Small intestine (tissue), 7 donors: ENCODE data around the gene GRAPL. TPM values are rescaled to one million over a fixed set of nuclear protein-coding genes. Genes with fewer than 3 reads are reported as not detected.
A peak's percentile ranks its signal among the peaks of the same experiment; 100 is the strongest.
"Not testable (repeated sequence)": the region's sequence is repeated elsewhere in the genome, so short reads cannot be mapped to it uniquely, and the experiment has no call there.

Experiments used
- DNase-seq, 2 donors: peaks; one replicate each; pipeline versions ENCODE4 v3.0.0 to v3.0.0-alpha.2; 2013
- FAIRE-seq: peaks from 2 replicates; lab custom pipeline; 2012; peaks lifted over from hg19 to GRCh38; lab: Jason Lieb, UNC
- H3K27ac ChIP-seq, 3 donors: one replicate each; pipeline ENCODE4 v1.5.1; 2013; ENCODE audit warnings: low read length in 2 of 3, mild to moderate bottlenecking in 2 of 3, control low read depth in 1 of 3, inconsistent platforms in 1 of 3, low read depth in 1 of 3, moderate library complexity in 1 of 3
- H3K27me3 ChIP-seq, 3 donors: one replicate each; pipeline ENCODE4 v1.6.1; 2013; ENCODE audit warnings: low read length in 3 of 3, inconsistent platforms in 1 of 3; ENCODE audit not compliant: control insufficient read depth in 3 of 3, insufficient read depth in 3 of 3
- H3K36me3 ChIP-seq, 3 donors: one replicate each; pipeline ENCODE4 v1.6.1; 2013; ENCODE audit warnings: low read length in 3 of 3, inconsistent platforms in 1 of 3, low read depth in 1 of 3, mild to moderate bottlenecking in 1 of 3, moderate library complexity in 1 of 3; ENCODE audit not compliant: control insufficient read depth in 3 of 3, insufficient read depth in 2 of 3
- H3K4me1 ChIP-seq, 3 donors: one replicate each; pipeline ENCODE4 v1.6.1; 2013; ENCODE audit warnings: low read length in 2 of 3, inconsistent platforms in 1 of 3, low read depth in 1 of 3, mild to moderate bottlenecking in 1 of 3, moderate library complexity in 1 of 3; ENCODE audit not compliant: control insufficient read depth in 3 of 3, insufficient read depth in 2 of 3
- H3K4me3 ChIP-seq, 3 donors: one replicate each; pipeline ENCODE4 v1.5.1; 2013; ENCODE audit warnings: low read length in 3 of 3, control low read depth in 1 of 3, inconsistent platforms in 1 of 3, low read depth in 1 of 3, mild to moderate bottlenecking in 1 of 3, moderate library complexity in 1 of 3
- H3K9me3 ChIP-seq, 2 donors: one replicate each; pipeline ENCODE4 v1.6.1; 2013; ENCODE audit warnings: low read depth in 1 of 2, low read length in 1 of 2; ENCODE audit not compliant: control insufficient read depth in 2 of 2, insufficient read depth in 1 of 2
- WGBS, 3 donors: extraction: QIAGEN DNeasy Blood & Tissue Kit; methylation state at CpG; one replicate each; pipeline ENCODE4 v1.1.7; 2013; 5-methylcytosine and 5-hydroxymethylcytosine counted together
- polyA plus RNA-seq, 4 donors: library from polyadenylated mRNA; stranded (reverse) in 3 of 4; unstranded in 1 of 4; fragments of 200-250 nt in 3 of 4; fragments of 120-200 nt in 1 of 4; gene quantifications; one replicate each; pipeline versions ENCODE4 v1.2.1 to v1.2.3, GENCODE V29; 2013
- donor health status: healthy with polysubstance abuse.
- donor health status: control.
- donor health status: control.
- donor health status: Bipolar disorder and iron deficiency.
- donor health status: healthy.

Gene GRAPL
- polyA plus RNA-seq, 4 donors: 2.6 to 3.9 TPM; not detected in 2

DNA sequence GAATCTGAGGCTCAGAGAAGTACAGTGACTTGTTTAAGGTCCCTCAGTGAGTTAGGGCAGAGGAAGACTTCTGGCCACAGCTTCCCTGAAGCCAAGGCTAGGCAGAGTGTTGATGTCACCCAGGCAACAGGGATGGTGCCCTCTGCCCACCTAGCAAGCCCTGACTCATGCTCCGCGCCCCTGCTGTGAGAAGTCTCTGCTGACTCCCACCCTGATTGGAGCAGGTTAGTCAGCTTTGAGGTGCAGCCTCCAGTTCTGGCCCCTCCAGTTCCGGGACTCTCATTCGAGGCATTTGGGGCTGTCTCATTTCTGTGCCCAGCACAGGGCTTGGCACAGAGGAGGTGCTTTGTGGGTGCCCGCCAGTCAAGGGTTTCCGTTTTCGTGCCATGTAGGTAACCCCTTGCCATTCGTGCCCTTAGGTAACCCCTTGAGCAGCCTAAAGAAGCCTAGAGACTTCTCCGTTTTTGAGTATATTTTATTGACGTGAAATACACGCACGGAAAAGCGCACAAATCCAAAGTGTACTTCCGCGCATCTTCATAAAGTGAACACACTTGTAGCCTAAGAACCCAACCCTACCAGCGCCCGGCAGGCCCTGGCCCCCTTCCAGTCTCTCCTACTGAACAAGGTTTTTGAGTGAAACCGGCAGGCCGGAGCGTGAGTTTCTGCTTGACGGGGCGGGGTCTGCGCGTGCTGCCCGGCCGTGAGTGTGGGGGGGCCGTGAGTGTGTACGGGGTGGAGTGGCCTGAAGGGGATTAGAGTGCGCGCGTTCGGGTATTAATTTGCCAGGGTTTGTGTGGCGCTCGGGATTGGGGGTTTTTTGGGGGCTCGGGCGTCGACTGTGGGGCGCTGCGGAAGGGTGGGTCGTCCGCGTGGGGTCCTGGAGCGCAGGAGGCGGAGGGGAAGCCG lies 16.9 kb upstream of the GRAPL start:
- not testable (repeated sequence) for FAIRE-seq, H3K9me3 ChIP-seq, H3K4me1 ChIP-seq, DNase-seq, H3K27me3 ChIP-seq, H3K36me3 ChIP-seq, H3K27ac ChIP-seq
- WGBS, 3 donors: 0% methylated on average over 1 of the region's 45 CpGs; no CpG with 5 or more reads in 2 of the 3 donors
- peak overlapping the region in 1 of 3 donors; percentile 19 for H3K4me3 ChIP-seq

DNA sequence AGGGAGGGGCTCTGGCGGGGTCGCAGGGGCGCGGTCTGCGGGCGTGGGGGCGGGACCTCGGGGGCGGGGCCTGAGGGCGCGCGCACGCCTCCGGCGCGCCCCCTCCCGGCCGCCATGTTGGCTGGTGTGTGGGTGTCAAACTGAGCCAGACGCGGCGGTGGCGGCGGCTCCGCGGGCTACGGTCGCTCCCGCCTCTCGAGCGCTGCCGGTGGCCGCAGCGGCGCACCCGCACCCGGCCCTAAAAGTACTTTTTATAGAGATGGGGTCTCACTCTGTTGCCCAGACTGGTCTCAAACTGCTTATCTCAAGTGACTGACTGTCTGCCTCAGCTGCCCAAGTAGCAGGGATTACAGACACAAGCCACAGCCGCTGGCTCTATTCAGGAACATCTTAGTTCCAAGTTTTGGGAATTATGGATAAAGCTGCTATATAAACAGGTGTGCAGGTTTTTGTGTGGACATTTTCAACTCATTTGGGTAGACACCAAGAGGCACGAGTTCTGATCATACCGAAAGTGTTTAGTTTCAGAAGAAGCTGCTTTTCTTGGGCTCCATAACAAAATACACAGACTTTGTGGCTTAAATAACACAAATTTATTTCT lies 16.2 kb upstream of the GRAPL start:
- WGBS, 3 donors: 0 to 1% (median 0%) methylated on average over 19 to 39 of the region's 39 CpGs
- H3K36me3 ChIP-seq, H3K9me3 ChIP-seq: not testable (repeated sequence)

DNA sequence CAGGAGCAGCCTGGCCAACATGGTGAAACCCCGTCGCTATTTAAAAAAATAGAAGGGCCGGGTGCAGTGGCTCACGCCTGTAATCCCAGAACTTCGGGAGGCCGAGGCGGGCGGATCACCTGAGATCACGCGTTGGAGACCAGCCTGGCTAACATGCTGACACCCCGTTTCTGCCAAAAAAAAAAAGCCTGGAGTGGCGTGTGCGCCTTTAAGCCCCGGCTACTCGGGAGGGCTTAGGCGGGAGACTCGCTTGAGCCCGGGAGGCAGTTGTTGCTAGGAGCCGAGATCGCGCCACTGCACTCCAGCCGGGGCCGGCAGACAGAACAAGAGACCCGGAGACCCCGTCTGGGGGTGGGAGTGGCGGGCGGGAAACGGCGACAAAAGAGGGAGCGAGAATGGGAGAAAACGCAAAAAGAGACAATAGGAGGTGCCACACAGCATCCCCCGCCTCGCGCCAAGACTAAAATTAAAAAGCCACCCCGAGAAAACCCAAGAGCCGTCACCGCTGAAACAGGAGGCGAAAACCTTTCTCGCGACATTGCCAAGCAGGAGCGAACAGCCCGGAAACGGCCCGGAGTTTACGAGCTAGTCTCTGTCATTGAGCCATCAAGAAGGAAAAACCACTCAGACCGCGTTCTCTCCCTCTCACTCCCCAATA lies 15.5 kb upstream of the GRAPL start:
- not testable (repeated sequence) for H3K9me3 ChIP-seq, H3K27me3 ChIP-seq, FAIRE-seq, H3K36me3 ChIP-seq, H3K4me1 ChIP-seq
- whole genome bisulfite sequencing, 3 donors: 0 to 1% (median 1%) methylated on average over 21 to 30 of the region's 47 CpGs
- Histone ChIP-seq H3K27ac (peak overlapping the region in 2 of 3 donors; percentile 38 to 55), H3K4me3 (peak overlapping the region in 1 of 3 donors; percentile 20)
- DNase-seq: peak in 1 of 2 donors; percentile 26

More for the DNA sequence above, 16.2 kb upstream of the GRAPL start:
- not testable (repeated sequence) for H3K27me3 ChIP-seq, H3K4me1 ChIP-seq, FAIRE-seq
- H3K27ac ChIP-seq: peak overlapping the region in 2 of 3 donors; percentile 70 to 79
- H3K4me3 ChIP-seq: peak overlapping the region in 2 of 3 donors; percentile 19 to 42
- peak in 1 of 2 donors; percentile 47 for DNase-seq

DNA sequence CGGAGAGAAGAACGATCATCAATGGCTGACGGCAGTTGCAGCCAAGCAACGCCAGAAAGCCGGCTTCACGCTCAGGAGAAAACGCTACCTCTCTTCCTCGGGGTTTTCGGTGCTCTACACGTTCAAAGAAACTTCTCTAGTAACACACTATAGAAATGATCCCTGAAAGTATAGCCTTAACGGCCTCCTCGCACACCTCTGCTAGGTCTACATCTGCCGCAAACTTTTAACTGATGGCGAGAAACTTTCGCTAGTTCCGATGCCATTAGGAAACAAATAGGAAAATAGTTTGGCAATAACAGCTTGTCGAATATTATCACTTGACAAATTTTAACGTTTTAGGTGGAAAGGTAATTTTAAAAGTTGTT lies 14.9 kb upstream of the GRAPL start:
- H3K27me3 ChIP-seq, H3K9me3 ChIP-seq, H3K4me3 ChIP-seq, FAIRE-seq, H3K36me3 ChIP-seq, H3K27ac ChIP-seq, H3K4me1 ChIP-seq: not testable (repeated sequence)
- DNase-seq: peak in 1 of 2 donors; percentile 4
- WGBS, 3 donors: 0% methylated on average over 5 to 6 of the region's 18 CpGs

DNA sequence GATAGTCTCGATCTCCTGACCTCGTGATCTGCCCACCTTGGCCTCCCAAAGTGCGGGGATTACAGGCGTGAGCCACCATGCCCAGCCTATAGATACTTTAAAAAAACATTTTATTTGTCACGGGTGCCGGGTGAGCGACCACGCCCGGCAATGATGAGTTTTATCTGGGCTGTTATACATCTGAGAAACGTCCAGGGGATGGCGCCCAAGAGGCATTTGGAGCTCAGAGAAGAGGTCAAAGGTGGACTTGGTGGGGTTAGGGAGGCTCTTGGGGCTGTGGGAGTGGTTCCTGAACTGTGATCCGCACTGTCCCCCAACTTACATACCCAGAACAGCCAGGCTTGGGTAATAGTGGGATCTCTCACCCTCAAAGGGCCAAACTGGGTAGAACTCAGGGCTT lies 8.7 kb upstream of the GRAPL start:
- not testable (repeated sequence) for FAIRE-seq, H3K4me1 ChIP-seq
- WGBS, 3 donors: no CpG with 5 or more reads among the region's 12 CpGs

DNA sequence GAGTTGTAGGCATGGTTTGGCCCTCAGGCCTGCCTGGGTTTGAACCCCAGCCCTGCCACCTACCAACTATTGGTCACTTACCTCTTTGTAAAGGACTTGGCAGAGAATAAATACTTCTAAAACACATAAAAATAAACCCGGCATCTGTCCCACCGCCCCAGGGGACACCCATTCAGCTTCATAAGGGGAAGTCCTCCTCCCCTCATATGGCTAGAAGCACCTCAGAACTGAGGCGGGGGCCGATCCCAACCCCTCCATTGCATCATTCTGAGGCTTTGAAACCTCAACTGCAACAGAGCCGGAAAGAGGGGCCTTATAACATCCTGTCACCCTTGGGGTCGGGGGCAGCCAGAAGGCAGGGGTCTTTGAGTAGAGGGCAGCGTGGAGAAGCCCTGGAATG lies 2.1 kb upstream of the GRAPL start:
- not testable (repeated sequence) for H3K27ac ChIP-seq, H3K4me3 ChIP-seq, H3K27me3 ChIP-seq, FAIRE-seq, H3K36me3 ChIP-seq, H3K9me3 ChIP-seq, DNase-seq, H3K4me1 ChIP-seq
- WGBS, 3 donors: 82% methylated on average over 2 of the region's 7 CpGs; no CpG with 5 or more reads in 2 of the 3 donors

More for the DNA sequence above, 8.7 kb upstream of the GRAPL start:
- not testable (repeated sequence) for H3K36me3 ChIP-seq, H3K4me3 ChIP-seq, H3K27ac ChIP-seq, H3K27me3 ChIP-seq, H3K9me3 ChIP-seq, DNase-seq

DNA sequence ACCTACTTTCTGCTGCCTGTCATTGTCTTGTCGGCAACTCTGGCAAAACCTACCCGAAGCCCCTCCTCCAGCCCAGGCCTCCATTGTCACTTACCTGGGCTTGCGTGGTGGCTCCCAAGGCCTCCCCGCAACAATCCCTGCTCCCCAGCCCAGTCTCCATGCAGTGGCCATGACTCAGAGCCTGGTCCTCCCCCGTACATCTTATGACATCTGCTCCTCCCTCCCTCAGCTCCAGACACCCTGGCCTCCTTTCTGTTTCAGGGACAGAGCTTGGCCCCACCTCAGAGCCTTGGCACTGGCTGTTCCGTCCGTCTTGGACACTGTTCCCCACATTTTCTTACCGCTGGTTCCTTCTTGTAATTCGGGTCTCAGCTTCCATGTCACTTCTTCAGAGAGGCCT lies 2.1 kb downstream of the GRAPL start:
- not testable (repeated sequence) for H3K4me3 ChIP-seq, DNase-seq, H3K4me1 ChIP-seq, H3K27ac ChIP-seq, H3K36me3 ChIP-seq, H3K9me3 ChIP-seq, FAIRE-seq, H3K27me3 ChIP-seq
- WGBS, 3 donors: no CpG with 5 or more reads among the region's 9 CpGs

DNA sequence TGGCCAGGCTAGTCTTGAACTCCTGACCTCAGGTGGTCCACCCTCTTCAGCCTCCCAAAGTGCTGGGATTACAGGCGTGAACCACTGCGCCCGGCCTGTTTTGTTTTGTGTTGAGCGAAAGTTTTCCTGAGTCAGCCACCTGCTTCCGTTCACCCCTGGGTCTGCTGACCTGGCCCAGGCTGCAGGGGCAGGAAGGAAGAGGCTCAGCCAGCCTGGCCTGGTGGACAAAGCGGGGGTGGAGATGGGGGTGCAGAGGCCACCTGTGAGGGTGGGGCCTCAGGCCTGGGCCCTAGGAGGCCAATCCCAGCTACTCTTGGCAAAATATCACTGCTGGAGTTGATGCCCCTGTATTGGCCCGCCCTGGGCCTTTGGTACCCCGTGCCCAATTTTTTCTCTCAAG lies 3.7 kb downstream of the GRAPL start:
- FAIRE-seq, H3K4me3 ChIP-seq, H3K9me3 ChIP-seq, H3K4me1 ChIP-seq, H3K27me3 ChIP-seq, H3K27ac ChIP-seq, H3K36me3 ChIP-seq, DNase-seq: not testable (repeated sequence)
- WGBS, 3 donors: no CpG with 5 or more reads among the region's 8 CpGs
